Esophagus mucosa (tissue), 1 donor: ENCODE measurements around the gene BACH1. TPM values are rescaled to one million over a fixed set of nuclear protein-coding genes. Genes with fewer than 3 reads are reported as not detected.

Source experiments
- ATAC-seq: fragments of 200-7000 bp; cut with Tn5 transposase; one replicate; pipeline ENCODE4 v1.9.1; 2020
- total RNA-seq: library from RNA; stranded (reverse); gene quantifications from one replicate; pipeline ENCODE4 v1.2.4, GENCODE V29; 2023
- donor health status: DM: yes; HTN: yes; CAD: no.

Gene BACH1
- total RNA-seq, 1 donor from 2014 or later: 61.5 TPM

- ATAC-seq: no peak
Measured at GRCh38 chr21:29315131-29315749, 16.5 kb downstream of the BACH1 start.

DNA sequence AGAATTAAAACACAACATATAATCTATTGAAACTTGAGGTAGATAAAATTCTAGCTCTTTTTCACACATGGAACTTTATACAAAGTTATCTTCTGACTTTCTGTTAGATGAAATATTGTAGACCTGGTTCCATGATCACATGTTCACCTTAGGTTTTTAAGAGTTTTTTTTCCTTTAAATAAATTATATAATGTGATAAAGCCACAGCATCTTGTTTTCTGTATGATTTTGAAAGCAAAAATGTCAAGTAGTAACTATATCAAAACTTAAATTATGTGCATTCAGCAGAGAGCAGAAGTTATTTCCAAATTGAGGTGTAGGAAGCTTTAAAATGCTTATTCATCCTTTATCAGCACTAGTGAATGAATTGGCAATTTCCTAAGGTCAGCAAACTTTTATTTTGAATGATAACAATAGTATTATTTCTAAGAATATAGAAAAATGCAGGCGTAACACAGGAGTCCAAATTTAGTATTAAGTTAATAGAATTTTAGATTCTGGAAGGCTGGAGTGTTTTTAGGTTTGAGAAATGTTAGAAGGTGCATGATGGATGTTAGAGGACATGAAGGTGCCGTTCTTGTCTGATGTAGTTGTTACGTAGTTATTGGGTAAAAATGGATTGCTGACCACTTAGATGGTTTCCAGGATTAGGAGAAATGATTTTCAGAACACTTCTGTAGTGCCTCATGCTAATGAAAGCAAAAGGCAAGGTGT, 17.5 kb downstream of the BACH1 start:
- no peak for ATAC-seq

DNA sequence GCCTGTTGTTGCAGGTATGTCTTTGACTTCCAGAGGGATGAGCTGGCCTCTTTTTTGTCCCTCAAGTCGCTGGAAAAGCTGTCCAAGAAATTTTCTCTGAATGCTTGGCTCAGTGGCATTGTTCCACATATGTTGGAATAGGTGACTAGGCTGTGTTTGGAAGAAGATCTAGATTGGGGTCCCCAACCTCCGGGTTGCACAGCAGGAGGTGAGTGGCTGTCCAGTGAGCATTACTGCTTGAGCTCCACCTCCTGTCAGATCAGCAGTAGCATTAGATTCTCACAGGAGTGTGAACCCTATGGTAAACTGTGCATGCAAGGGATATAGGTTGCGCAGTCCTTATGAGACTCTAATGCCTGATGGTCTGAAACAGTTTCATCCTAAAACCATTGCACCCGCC, 18.1 kb downstream of the BACH1 start:
- ATAC-seq: no peak

- no peak for ATAC-seq
Measured at GRCh38 chr21:29318354-29318753, 19.6 kb downstream of the BACH1 start.

- no peak for ATAC-seq
Measured at GRCh38 chr21:29320031-29320430, 21.3 kb downstream of the BACH1 start.

GRCh38 chr21:29321217-29321616, 22.5 kb downstream of the BACH1 start:
- no peak for ATAC-seq

DNA sequence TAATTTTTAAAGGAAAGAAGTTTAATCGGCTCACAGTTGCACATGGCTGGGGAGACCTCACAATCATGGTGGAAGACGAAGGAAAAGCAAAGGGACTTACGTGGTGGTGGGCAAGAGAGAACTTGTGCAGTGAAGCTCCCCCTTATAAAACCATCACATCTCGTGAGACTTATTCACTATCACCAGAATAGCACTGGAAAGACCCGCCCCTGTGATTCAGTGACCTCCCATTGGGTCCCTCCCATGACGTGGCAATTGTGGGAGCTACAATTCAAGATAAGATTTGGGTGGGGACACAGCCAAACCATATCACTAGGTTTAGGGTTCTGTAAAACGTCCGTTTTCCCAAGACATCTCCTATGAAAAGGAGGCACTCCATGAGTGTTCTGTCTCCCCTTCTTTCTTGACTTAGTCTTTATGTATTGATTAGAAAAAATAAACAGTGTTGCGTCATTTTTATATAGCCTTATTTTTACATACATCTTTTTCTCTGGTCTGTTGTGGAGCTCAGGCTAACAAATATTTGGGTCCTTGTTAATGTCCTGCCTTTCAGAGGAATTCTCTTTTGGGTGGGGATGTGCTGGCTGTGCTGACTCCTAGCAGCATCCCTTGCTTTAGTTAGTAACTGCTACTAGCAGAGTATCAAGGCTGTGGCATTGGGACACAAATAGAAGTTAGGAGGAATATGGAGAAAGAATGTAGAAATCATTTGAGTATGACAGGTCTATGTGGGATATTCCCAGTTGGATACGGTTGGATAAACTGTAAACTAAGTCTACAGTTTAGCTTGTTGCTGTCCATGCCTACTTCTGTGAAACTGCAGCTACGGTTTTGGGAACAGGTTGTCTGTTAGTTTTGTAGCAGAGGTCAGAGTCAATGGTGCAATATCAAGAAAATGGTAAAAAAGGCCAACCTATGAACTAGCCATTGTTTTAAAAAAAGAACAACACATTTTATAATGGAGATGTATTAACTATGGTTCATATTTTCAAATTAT, 23.5 kb downstream of the BACH1 start:
- no peak for ATAC-seq

DNA sequence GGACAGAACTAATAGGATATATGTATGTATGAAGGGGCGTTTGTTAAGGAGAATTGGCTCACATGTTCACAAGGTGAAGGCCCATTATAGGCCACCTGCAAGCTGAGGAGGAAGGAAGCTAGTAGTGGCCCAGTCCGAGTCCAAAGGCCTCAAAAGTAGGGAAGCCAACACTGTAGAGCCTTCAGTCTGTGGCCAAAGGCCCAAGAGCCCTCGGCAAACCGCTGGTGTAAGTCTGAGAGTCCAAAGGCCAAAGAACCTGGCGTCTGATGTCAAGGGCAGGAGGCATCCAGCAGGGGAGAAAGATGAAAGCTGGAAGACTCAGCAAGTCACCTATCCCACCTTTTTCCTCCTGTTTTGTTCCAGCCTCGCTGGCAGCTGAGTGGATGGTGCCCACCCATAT, 24.5 kb downstream of the BACH1 start:
- no peak for ATAC-seq

DNA sequence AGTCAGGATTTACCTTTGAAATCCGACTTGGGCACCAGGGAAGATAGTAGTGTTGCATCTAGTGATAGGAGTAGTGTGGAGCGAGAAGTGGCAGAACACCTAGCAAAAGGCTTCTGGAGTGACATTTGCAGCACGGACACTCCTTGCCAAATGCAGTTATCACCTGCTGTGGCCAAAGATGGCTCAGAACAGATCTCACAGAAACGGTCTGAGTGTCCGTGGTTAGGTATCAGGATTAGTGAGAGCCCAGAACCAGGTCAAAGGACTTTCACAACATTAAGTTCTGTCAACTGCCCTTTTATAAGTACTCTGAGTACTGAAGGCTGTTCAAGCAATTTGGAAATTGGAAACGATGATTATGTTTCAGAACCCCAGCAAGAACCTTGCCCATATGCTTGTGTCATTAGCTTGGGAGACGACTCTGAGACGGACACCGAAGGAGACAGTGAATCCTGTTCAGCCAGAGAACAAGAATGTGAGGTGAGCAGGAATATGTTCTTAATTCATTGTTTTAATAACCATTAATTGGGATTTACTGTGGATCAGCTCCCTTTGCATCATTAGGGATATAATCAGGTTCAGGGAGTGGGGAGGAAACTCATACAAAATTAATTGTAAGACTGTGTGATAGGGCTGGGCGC, 28.3 kb downstream of the BACH1 start:
- no peak for ATAC-seq

DNA sequence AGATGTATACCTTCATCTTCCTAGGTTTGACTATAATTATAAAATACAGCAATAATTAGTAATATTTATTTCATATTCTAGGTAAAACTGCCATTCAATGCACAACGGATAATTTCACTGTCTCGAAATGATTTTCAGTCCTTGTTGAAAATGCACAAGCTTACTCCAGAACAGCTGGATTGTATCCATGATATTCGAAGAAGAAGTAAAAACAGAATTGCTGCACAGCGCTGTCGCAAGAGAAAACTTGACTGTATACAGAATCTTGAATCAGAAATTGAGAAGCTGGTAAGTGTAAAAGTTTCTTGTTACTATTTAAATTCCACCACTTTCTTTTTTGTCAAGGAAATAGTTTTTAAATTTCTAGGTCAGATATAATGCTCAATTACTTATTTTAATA, 30.7 kb downstream of the BACH1 start:
- ATAC-seq: no peak

DNA sequence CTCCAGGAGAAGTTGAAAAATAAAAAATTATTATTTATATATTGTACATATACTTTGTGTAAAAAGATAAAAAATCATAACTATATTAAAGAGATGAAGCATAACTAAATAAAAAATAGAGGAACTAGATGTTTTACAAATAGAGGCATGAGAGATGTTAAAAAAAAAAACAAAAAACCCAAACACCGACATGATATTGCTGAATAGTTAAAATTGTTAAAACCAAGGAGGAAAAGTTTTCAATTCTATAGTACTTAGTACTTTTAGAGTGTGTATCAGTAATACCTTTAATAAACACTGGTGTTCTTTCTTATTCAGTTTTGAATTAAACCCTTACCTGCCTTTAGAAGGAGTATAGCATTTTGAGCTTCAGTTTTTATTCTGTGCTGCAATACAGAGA, 32.1 kb downstream of the BACH1 start:
- ATAC-seq: no peak

- ATAC-seq: no peak
Measured at GRCh38 chr21:29332461-29333362, 34.0 kb downstream of the BACH1 start.

DNA sequence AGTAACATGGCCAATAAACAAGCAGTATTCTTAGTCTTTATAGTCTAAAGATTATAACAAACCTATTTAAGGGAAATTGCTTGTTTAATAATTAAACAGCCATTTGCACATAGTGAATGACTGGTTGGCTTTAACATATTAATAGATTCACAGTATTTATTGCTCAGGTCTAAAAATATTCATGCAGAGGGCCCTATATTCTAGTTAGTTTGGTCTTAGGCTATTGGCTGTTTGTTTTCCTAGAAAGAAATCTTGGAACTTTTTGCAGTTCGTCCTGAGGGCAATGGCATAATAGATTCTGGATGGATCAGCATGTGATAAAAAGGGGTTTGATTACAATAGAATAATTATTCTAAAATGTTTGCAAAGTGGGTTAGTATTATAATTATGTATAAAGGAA, 34.7 kb downstream of the BACH1 start:
- no peak for ATAC-seq

- no peak for ATAC-seq
Measured at GRCh38 chr21:29334717-29335428, 36.2 kb downstream of the BACH1 start.

DNA sequence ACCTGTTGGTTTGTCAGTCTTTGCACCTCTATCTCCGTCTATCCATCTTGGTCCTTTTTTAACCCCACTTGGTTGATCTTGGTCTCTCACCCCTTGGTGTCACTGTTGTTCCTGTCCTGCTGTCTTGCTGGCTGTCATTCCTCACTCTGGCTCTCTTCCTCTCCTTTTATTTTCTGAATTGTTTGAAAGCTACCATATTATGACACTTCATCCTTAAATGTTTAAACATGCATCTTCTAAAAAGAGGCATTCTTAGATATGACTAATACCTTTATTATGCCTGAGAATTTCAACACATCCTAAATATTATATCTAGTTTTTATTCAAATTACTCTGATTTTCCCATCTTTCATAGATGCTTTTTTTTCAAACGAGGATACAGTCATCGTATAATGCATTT, 37.0 kb downstream of the BACH1 start:
- no peak for ATAC-seq

DNA sequence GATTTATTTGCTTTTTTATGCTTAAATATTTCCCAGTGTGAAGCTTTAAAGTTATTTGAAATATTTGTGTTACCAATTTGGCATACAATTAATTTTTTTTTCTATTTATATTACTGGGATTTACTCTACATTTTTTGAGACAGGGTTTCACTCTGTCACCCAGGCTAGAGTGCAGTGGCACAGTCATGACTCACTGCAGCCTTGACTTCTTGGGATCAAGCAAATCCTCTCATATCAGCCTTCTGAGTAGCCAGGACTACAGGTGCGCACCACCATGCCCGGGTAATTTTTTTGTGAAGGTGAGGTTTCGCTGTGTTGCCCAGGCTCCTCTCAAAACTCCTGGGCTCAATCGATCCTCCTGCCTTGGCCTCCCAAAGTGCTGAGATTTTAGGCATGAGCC, 39.5 kb downstream of the BACH1 start:
- no peak for ATAC-seq

DNA sequence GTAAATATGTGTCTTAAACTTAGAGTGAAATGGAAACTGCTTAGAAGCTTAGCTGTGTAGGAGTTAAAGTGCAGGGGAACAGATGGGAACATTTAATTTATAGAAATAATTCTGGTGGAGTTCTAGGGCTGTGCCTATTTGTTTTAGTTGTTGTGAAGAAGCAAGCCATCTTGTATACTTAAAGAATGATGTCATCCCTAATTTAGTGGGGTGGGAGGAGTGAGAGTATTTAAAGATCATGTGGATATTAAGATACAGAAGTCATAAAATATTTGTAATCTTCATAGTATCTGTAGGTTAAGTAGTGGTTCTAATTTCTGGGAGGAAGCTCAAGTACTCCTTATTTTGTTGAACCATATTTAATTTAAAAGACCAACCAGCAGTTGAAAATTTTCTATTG, 41.5 kb downstream of the BACH1 start:
- no peak for ATAC-seq

- ATAC-seq: peak; percentile 65
Measured at GRCh38 chr21:29342363-29342957, 43.7 kb downstream of the BACH1 start.

DNA sequence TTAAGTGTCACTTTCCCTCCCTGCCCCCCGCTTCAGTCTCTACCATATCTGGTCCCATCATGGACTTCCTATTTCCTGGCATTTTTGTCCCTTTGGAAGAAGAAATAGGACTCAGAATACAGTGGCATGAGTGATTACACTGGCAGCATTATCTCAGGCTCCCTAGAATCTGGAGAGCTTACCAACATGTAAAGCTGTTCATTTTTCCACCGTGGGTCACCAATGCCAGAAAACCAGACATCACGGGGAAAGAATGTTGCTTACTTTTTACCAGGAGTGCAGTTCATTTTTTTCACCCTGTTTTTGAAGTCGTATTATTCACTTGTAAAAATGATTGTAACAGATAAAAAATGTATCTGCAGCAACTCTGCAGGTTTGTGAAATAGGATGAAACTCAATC, 44.8 kb downstream of the BACH1 start:
- ATAC-seq: no peak

DNA sequence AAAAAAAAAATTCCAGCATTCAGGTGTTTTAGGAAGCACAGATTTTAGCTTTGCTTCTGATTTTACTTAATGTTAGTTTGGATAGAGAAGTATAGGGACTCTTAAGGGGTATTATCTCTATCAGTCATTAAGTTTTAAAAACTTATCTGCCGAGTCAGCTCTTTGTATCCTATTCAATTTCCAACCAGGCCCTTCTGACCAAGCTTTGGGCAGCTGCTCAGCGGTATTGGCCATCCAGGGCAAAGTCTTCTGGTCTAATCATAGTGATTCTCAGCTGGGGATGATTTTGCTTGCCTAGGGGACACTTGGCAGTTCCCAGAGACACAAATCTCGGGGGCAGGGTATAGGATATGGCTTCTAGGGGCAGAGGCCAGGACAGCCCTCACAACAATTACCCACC, 47.6 kb downstream of the BACH1 start:
- ATAC-seq: no peak

- ATAC-seq: no peak
Measured at GRCh38 chr21:29346771-29347170, 48.0 kb downstream of the BACH1 start.
